Bronchial epithelial cell (primary cell): ENCODE measurements around the gene NRP2. TPM values are rescaled to one million over a fixed set of nuclear protein-coding genes. Genes with fewer than 3 reads are reported as not detected.
A peak's percentile ranks its signal among the peaks of the same experiment; 100 is the strongest.

Experiments used
- DNase-seq: peaks from one replicate; pipeline ENCODE4 v3.0.0-alpha.2; 2010; ENCODE audit warnings: low read depth
- FAIRE-seq: peaks from 2 replicates; lab custom pipeline; 2011; peaks lifted over from hg19 to GRCh38; lab: Jason Lieb, UNC
- H3K27me3 ChIP-seq: 2 replicates; pipeline ENCODE4 v1.5.1; 2011; ENCODE audit warnings: low read length; ENCODE audit not compliant: control insufficient read depth, insufficient read depth
- H3K36me3 ChIP-seq: 2 replicates; pipeline ENCODE4 v1.5.1; 2011; ENCODE audit warnings: low read length; ENCODE audit not compliant: control insufficient read depth, insufficient read depth
- H3K4me3 ChIP-seq: 2 replicates; pipeline ENCODE4 v1.5.1; 2011; ENCODE audit warnings: mild to moderate bottlenecking, low read depth, low read length, control low read depth
- total RNA-seq: library from RNA; depleted of rRNA; stranded (reverse); fragments of >200 nt; gene quantifications from 2 replicates; pipeline ENCODE4 v1.2.1, GENCODE V29; 2014
- TF ChIP-seq, protein P1 (sequence below): IDR thresholded peaks from 2 replicates; pipeline ENCODE4 v1.5.1; 2011; ENCODE audit warnings: mild to moderate bottlenecking, moderate library complexity, low read length, control low read depth, inconsistent platforms; ENCODE audit not compliant: insufficient read depth, severe bottlenecking

NRP2 gene
- total RNA-seq, 1 donor from 2014 or later: 21.3 TPM

DNA sequence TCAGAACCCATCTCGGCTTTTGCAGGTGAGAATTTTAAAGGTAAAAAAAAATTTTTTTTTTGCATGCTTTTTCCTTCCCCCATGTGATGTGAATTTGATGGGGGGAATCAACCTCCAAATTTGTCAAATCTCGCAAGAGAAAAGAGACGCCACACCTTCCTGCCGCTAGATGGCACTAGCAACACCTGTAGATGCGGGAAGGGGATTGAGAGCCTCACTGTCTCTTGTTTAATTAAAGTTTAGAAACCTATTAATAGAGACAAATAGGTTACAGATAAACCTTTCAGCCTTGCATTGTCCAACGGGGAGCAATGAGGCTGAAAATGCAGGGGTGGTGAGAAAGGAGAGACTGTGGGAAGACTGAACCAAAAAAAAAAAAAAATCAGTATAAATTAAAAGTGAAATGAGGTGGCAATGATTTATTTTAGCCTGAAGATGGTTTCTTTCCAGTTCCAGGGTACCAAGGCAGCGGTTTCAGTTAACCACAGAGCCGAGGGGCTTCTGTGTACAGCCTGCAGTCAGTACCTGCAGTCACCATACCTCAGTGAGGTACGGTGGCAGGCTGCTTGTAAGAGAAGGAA lies 84.6 kb downstream of the NRP2 start:
- FAIRE-seq: no peak

GRCh38 chr2:205767617-205768016 lies 85.3 kb downstream of the NRP2 start:
- Histone ChIP-seq H3K4me3 (no peak overlapping the region), H3K36me3 (peaks cover 1% of the 10 kb centered on the region), H3K27me3 (no peaks in the 10 kb centered on the region)
- no peak for DNase-seq
- TF ChIP-seq, protein P1, sequence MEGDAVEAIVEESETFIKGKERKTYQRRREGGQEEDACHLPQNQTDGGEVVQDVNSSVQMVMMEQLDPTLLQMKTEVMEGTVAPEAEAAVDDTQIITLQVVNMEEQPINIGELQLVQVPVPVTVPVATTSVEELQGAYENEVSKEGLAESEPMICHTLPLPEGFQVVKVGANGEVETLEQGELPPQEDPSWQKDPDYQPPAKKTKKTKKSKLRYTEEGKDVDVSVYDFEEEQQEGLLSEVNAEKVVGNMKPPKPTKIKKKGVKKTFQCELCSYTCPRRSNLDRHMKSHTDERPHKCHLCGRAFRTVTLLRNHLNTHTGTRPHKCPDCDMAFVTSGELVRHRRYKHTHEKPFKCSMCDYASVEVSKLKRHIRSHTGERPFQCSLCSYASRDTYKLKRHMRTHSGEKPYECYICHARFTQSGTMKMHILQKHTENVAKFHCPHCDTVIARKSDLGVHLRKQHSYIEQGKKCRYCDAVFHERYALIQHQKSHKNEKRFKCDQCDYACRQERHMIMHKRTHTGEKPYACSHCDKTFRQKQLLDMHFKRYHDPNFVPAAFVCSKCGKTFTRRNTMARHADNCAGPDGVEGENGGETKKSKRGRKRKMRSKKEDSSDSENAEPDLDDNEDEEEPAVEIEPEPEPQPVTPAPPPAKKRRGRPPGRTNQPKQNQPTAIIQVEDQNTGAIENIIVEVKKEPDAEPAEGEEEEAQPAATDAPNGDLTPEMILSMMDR: no peak
- FAIRE-seq: no peak

More for the DNA sequence above, 84.6 kb downstream of the NRP2 start:
- Histone ChIP-seq H3K36me3 (peaks cover 1% of the 10 kb centered on the region), H3K4me3 (no peak overlapping the region), H3K27me3 (no peaks in the 10 kb centered on the region)
- TF ChIP-seq, protein P1: peak; percentile 86
- peak; percentile 59 for DNase-seq

GRCh38 chr2:205768341-205768740 lies 86.0 kb downstream of the NRP2 start:
- H3K27me3 ChIP-seq: no peaks in the 10 kb centered on the region
- DNase-seq (no peak), FAIRE-seq (no peak)
- H3K4me3 ChIP-seq: no peak overlapping the region
- H3K36me3 ChIP-seq: peaks cover 1% of the 10 kb centered on the region
- TF ChIP-seq, protein P1: no peak

GRCh38 chr2:205768815-205769494 lies 86.7 kb downstream of the NRP2 start:
- H3K36me3 ChIP-seq: peaks cover 1% of the 10 kb centered on the region
- FAIRE-seq: peak; percentile 40
- TF ChIP-seq, protein P1: no peak
- H3K4me3 ChIP-seq: no peak overlapping the region
- H3K27me3 ChIP-seq: no peaks in the 10 kb centered on the region
- peak; percentile 68 for DNase-seq

DNA sequence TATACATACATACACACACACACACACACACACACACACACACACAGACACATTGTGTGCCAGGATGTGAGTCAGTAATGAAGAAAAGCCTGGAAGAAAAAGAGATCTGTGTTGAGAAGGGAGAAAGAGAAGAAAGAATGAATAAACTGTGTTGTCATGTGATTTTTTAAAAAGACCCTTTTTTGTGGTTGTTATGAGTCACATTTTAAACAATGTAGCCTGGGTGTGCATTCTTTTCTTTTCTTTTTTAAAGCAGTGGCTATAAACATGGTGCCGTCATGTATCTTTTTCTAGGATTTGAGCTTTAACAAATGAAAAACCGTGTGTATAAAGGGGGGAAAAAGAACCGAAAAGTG lies 87.2 kb downstream of the NRP2 start:
- DNase-seq (peak; percentile 78), FAIRE-seq (no peak)
- Histone ChIP-seq H3K4me3 (no peak overlapping the region), H3K36me3 (peaks cover 1% of the 10 kb centered on the region), H3K27me3 (no peaks in the 10 kb centered on the region)
- TF ChIP-seq, protein P1: no peak
